22Rv1 (cell line): Measurements from ENCODE around the gene OPTC.

Experiments used
- ZFX ChIP-seq: fragments of 450-650 bp; IDR thresholded peaks from 2 replicates; pipeline ENCODE4 v1.6.1; 2017; ENCODE audit warnings: antibody characterized with exemption, borderline replicate concordance
- TF ChIP-seq, protein P1 (sequence below): fragments of 450-650 bp; IDR thresholded peaks from 2 replicates; pipeline ENCODE4 v1.5.1; 2017; ENCODE audit warnings: mild to moderate bottlenecking

- TF ChIP-seq, protein P1, sequence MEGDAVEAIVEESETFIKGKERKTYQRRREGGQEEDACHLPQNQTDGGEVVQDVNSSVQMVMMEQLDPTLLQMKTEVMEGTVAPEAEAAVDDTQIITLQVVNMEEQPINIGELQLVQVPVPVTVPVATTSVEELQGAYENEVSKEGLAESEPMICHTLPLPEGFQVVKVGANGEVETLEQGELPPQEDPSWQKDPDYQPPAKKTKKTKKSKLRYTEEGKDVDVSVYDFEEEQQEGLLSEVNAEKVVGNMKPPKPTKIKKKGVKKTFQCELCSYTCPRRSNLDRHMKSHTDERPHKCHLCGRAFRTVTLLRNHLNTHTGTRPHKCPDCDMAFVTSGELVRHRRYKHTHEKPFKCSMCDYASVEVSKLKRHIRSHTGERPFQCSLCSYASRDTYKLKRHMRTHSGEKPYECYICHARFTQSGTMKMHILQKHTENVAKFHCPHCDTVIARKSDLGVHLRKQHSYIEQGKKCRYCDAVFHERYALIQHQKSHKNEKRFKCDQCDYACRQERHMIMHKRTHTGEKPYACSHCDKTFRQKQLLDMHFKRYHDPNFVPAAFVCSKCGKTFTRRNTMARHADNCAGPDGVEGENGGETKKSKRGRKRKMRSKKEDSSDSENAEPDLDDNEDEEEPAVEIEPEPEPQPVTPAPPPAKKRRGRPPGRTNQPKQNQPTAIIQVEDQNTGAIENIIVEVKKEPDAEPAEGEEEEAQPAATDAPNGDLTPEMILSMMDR = no peak
- no peak for TF ChIP-seq ZFX
Observed at GRCh38 chr1:203531063-203531462, 37.1 kb downstream of the OPTC start.
